Skin of body (tissue), 2 donors: ENCODE measurements around the gene NKX1-1. TPM values are rescaled to one million over a fixed set of nuclear protein-coding genes. Genes with fewer than 3 reads are reported as not detected.
A peak's percentile ranks its signal among the peaks of the same experiment; 100 is the strongest.

Source experiments
- DNase-seq: peaks from one replicate; lab custom pipeline; 2025; lab: John Stamatoyannopoulos, UW
- total RNA-seq: library from RNA; depleted of rRNA; stranded (reverse); fragments of >200 nt; gene quantifications from one replicate; pipeline ENCODE4 v1.2.3, GENCODE V29; 2014

The NKX1-1 gene
- total RNA-seq, 1 donor from 2014 or later, result not detected

- DNase-seq, result no peak
Observed at GRCh38 chr4:1417522-1418390, 11.5 kb upstream of the NKX1-1 start.

- no peak for DNase-seq
Observed at GRCh38 chr4:1416948-1417260, 10.7 kb upstream of the NKX1-1 start.

GRCh38 chr4:1416051-1416947 is 10.1 kb upstream of the NKX1-1 start:
- DNase-seq, result no peak

GRCh38 chr4:1415681-1415981 is 9.4 kb upstream of the NKX1-1 start:
- no peak for DNase-seq

DNA sequence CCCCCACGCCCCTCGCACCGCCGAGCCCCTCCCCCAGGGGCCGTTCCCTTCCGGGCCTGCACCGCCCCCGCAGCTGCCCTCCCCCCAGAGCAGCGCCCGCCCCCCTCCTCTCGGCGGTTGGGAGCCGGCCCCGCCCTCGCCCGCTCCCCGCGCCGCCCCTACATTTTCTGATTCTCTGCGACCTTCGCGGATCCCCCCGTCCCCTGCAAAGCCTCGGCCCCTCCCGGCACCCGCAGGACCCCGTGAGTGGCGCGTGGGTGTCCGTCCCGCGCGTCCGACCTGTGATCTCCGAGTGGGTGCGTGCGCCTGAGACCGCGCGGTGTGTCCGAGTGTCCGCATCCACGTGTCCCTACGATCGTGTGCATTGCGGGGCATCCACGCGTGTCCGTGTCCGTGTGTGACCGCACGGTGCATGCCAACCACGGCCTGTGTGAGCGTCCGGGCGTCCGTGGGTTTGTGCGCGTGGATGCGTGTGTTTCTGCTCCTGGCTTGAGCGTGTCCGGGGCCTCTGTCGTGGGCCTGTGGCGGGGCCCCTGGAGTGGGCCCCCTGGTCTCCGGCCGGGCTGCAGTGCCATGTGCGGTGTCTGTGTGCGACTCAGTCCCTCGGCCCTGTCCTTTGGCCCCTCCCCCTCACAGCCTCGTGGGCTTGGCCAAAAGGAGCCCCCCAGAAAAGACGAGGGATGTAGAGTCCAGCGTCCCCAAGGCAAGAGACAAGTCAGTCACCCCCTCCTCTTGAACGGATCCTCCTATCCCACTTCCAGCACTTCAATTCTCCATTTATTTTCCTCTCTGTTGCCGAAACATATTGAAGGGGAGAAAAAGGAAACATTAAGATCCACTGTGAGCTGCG is 8.8 kb upstream of the NKX1-1 start:
- DNase-seq, result no peak

DNA sequence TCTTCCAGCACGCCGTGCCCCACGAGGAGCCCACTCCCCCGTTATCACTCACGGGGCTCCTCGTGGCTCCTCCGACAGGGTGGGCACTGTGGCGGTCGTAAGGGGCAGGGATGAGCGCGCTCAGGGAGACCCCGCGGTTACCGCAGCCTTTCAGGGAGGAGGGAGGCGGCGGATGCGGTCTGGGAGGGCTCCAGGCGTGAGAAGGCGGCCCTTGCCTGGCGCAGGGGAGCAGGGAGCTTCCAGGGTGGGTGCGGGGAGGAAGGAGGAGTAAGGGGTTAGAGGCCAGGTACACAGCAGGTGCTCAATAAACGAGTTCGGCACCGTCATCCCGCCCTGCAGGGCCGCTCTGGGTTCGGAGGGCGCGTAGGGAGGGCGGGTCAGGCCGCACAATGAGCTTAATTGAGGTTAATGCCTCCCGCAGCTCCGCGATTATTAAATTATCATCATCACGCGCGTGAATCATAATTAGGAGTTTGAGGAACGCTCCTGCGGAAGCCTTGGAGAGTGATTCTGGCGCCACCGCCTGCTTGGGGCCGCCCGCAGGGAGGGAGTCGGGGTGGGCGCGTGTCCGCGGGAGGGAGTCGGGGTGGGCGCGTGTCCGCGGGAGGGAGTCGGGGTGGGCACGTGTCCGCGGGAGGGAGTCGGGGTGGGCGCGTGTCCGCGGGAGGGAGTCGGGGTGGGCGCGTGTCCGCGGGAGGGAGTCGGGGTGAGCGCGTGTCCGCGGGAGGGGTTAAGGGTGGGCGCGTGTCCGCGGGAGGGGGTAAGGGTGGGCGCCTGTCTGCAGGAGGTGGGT is 7.6 kb upstream of the NKX1-1 start:
- DNase-seq, result no peak

GRCh38 chr4:1413204-1413663 is 7.0 kb upstream of the NKX1-1 start:
- DNase-seq, result no peak

DNA sequence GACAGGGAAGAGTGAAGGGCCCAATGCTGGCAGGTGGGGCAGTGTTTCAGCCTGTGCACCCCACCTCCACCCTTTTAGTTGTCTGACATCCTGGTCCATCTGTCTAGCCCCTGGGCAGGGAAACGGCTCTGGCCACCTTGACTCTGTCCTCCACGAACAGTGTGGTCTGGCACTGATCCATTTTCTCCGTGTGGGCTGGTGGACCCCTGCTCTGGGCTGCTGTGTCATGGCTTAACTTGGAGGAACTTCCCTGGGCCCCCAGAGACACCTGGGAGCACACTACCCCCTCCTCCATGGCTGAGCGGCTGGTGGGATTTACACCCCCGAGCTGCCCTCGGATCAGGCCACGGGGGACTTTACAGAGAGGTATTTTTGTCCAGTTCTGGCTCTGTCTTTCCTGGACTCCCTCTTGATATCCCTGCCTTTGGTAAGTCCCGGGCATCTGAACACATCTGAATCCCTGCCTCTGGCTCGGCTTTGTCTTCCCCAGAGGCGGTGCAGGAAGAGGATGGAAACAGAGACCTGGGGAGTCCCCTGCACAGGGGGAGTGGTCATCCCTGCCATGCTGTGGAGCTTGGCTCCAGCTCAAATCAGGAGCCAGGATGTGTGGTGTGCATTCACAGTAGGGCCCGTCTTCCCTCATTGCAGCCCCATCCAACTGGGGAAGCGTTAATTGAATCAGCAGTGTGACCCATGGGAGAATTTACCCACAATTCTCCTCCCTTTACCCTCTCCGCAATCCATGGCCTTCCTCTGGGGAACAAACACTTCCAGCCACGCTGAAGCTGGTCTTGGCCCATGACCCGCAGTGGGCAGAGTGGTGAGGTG is 6.3 kb upstream of the NKX1-1 start:
- no peak for DNase-seq

DNA sequence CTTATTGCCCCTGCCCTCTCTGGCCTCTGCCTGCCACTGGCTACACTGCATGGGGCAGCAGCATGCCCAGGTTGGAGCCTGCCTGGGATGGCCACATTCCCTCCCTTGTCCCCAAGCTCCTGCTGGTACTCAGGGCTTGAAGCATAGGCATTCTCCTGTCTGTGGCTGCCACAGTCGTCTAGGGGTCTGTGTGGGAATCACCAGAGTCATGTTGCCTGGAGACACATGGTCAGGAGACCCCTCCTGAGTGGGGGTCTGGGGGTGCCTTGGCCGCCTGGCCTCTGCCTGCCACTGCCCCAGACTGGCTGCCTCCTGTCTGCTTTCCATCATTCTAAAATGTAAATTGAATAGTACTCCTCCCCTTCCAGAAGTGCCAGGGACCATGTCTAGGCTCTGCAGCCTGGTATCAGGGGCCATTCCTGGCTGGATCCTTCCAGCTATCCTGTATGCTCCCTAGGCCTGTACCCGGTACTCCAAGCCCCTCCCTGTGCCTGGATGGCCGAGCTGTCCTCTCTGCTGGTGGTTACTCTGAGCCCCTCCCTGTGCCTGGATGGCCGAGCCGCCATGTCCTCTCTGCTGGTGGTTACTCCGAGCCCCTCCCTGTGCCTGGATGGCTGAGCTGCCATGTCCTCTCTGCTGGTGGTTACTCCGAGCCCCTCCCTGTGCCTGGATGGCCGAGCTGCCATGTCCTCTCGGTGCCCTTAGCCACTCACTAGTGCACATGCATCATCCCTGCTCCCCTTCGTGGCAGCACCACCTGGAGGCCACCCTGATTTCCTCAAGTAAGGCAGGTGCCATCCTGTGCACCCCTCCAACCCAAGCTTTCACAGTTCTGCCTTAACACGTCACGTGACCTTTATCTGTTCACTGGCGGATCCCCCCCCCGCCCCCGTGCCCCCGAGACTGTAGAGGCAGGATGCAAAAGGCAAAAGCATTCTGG is 5.5 kb upstream of the NKX1-1 start:
- no peak for DNase-seq

DNA sequence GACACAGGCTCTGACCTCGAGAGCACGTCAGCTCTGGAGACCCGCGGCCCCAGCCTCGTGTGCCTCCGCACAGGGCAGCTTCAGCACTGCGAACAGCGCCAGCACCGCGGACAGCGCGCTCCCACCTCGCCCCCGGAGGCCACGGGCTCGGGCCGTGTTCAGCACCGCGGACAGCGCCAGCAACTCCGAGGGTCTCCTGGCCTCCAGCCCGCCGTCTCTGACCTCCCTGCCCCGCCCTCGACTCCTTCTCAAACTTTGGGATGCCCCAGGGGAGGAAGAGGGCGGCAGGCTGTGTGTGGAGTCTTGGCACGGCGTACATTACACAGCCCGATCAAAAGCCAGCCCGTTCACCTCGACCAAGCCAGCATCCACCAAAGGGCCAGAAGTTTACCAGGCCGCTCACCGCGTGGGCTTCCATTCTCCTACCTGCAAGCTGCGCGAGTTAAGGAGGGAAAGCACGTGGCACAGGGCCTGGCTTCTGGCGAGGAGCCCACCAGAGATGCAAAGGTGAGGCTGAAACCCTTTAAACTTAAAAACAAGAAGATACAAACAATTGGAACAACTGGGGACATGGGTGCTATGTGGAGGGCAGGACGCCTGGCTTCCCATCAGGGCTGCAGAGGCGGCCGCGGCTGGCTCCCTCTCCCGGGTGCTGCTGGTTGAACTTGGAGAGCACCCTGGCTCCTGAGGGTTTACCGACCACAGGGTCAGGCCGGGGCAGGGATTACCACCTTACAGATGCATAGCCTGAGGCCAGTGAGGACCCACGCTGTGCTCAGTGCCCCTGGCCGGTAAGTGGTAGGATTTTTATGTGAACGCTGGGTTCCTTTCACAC is 4.5 kb upstream of the NKX1-1 start:
- DNase-seq, result peak; percentile 24

DNA sequence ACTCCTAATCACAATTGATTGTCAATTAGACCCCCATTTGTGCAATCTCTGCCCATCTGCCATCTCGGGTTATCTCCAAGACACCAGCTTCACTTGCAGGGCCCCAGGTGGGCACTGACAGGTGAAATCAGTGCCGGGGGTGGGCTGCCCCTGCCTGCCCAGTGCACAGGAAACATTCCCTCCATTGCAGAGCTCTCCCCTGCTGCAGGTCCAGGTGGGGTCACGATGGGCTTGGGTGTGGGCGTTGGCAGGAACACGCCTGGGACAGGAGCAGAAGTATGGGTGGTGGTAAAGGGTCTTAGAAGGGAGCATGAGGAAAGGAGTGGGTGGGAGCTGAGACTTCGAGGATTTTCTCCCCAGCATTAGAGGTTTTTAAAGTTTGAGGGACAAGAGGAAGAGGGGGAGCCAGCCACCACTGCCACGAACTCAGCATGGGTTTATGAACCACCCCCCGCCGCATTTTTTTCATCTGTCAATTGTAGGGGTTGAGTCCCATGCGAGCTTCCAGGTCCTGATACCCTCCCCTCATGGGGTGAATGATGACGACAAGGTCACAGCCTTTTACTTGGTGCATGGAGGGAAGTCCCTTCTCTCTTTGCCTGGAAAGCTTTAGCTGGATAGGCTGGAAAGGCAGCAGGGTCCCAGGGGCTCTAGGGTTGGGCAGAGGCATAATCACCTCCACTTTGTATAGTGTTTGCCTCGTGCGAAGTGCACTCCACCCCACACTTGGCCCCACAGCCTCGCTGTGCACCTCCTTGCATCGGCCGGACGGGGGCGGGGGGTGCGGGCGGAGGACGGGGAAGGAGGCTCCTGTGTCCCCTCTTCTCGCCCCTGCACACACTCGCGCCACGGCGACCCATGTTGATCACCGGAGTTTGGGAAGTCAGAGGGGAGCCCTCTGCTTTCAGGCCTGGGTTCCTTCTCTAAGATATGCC is 3.5 kb upstream of the NKX1-1 start:
- no peak for DNase-seq

DNA sequence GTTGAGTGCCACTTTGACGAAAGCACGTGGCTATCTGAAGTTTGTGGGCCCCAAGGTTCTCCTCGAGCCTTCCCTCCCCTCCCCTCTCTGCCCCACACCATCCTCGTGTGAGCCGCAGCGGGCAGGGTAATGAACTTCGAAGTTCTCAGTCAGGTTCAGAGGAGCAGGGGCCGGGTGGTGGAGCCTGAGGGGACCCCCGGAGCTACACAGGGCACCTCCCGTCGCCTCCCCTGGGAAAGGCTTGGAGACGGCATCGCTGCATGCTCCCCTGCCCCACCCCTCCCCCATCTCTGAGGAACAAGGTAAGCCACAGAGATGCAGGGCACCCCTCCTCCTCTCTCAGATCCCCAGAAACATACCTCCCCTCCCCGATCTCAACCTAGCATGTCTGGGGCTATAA is 2.8 kb upstream of the NKX1-1 start:
- no peak for DNase-seq

DNA sequence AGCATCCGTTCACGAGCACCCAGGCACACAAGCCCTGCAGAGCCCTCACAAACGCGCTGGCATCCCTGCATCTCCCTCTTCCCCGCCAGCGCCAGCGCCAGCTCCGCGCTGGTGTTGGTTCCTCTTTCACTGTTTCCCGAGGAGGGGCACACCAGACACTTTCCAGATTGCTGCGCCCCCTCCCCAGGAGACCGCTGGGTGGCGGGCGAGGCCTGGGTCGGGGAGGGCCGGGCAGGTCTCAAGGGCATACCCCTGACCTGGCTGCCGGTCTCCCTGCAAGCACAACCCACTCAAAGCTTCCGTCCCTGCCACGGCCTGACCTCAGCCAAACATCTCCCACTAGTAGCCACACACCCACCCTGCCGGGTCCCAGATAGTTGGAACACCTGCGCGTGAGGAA is 2.2 kb upstream of the NKX1-1 start:
- DNase-seq, result no peak

- no peak for DNase-seq
Observed at GRCh38 chr4:1407657-1408333, 1.6 kb upstream of the NKX1-1 start.

DNA sequence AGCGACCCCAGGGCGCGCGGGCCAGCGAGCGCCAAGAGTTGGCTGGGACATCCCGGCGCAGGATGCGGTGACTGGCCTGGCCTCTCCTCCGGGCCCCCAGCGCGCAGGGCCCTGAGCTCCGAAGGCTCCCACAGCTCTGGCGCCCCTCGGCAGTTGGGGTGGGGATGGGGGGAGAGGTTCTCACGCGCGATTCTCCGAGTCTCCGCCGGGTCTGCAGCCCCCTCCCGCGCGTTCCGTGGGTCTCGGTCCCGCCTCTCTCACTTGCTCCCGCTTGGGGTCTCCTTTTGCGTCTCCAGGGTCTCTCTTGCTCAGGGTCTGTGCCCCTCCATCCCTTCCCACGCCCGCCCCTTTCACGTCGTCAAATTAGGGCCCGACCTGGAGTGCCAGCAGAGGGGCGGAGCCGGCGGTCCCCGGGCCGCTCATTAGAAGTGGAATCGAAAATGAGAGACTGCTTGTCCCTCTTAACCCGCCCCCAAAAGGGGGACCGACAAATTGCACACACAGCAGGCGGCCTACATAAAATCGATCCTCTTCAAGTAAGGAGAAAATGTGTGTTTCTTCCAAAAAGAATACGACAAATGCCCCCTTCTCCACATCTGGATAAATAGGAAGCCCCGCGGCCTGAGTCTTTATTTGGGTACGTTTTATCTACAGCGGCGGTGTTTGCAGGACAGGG is 877 bp upstream of the NKX1-1 start:
- DNase-seq, result no peak
